ENCODE data around the gene GALC.

GALC gene

GRCh38 chr14:88037325-88037724 is 44.3 kb upstream of the GALC start:
- Histone ChIP-seq H3K79me2 (ENCODE audit: insufficient read depth, low read length) (no peaks in the 10 kb centered on the region), H3K36me3 (ENCODE audit: low read length) (no peaks in the 10 kb centered on the region), H3K9ac (ENCODE audit: low read length) (no peak overlapping the region), H3K9me2 (replicated peaks; ENCODE audit: insufficient read depth, low read length) (no peaks in the 10 kb centered on the region), H3K4me2 (ENCODE audit: low read depth, low read length, poor library complexity, severe bottlenecking) (no peak overlapping the region), H3K9me3 (ENCODE audit: insufficient read depth, low read length) (no peaks in the 10 kb centered on the region), H3K27me3 (ENCODE audit: low read length) (no peaks in the 10 kb centered on the region), H3F3A (ENCODE audit: insufficient read depth) (no peaks in the 10 kb centered on the region), H4K20me1 (ENCODE audit: low read depth, low read length) (no peaks in the 10 kb centered on the region), H3K27ac (ENCODE audit: low read depth, low read length) (no peak overlapping the region), H3K4me3 (ENCODE audit: insufficient read depth, low read length, poor library complexity, severe bottlenecking) (no peak overlapping the region), H2AFZ (ENCODE audit: low read depth, low read length, severe bottlenecking) (no peak overlapping the region)
- TF ChIP-seq EZH2phosphoT487 (conservative IDR thresholded peaks at IDR 0.05; ENCODE audit: low read length) (no peak), CTCF (IDR thresholded peaks at IDR 0.05; ENCODE audit: insufficient read depth, low read length, poor library complexity, severe bottlenecking) (no peak)

- no peak overlapping the region for H3K27ac ChIP-seq (ENCODE audit: low read depth, low read length)
- H2AFZ ChIP-seq (ENCODE audit: low read depth, low read length, severe bottlenecking), result no peak overlapping the region
- no peaks in the 10 kb centered on the region for H3K36me3 ChIP-seq (ENCODE audit: low read length)
- H3K27me3 ChIP-seq (ENCODE audit: low read length), result no peaks in the 10 kb centered on the region
- H3K9me3 ChIP-seq (ENCODE audit: insufficient read depth, low read length), result no peaks in the 10 kb centered on the region
- H4K20me1 ChIP-seq (ENCODE audit: low read depth, low read length), result no peaks in the 10 kb centered on the region
- no peak for TF ChIP-seq EZH2phosphoT487 (conservative IDR thresholded peaks at IDR 0.05; ENCODE audit: low read length)
- no peak for TF ChIP-seq CTCF (IDR thresholded peaks at IDR 0.05; ENCODE audit: insufficient read depth, low read length, poor library complexity, severe bottlenecking)
- H3F3A ChIP-seq (ENCODE audit: insufficient read depth), result no peaks in the 10 kb centered on the region
- H3K4me3 ChIP-seq (ENCODE audit: insufficient read depth, low read length, poor library complexity, severe bottlenecking), result no peak overlapping the region
- no peaks in the 10 kb centered on the region for H3K9me2 ChIP-seq (replicated peaks; ENCODE audit: insufficient read depth, low read length)
- no peaks in the 10 kb centered on the region for H3K79me2 ChIP-seq (ENCODE audit: insufficient read depth, low read length)
- H3K9ac ChIP-seq (ENCODE audit: low read length), result no peak overlapping the region
- H3K4me2 ChIP-seq (ENCODE audit: low read depth, low read length, poor library complexity, severe bottlenecking), result no peak overlapping the region
Observed at GRCh38 chr14:88036422-88036821, 43.4 kb upstream of the GALC start.

- no peaks in the 10 kb centered on the region for H4K20me1 ChIP-seq (ENCODE audit: low read depth, low read length)
- H3K79me2 ChIP-seq (ENCODE audit: insufficient read depth, low read length), result no peaks in the 10 kb centered on the region
- H3F3A ChIP-seq (ENCODE audit: insufficient read depth), result no peaks in the 10 kb centered on the region
- H3K27me3 ChIP-seq (ENCODE audit: low read length), result no peaks in the 10 kb centered on the region
- no peak overlapping the region for H3K27ac ChIP-seq (ENCODE audit: low read depth, low read length)
- no peak overlapping the region for H3K4me3 ChIP-seq (ENCODE audit: insufficient read depth, low read length, poor library complexity, severe bottlenecking)
- no peak for TF ChIP-seq CTCF (IDR thresholded peaks at IDR 0.05; ENCODE audit: insufficient read depth, low read length, poor library complexity, severe bottlenecking)
- no peak for TF ChIP-seq EZH2phosphoT487 (conservative IDR thresholded peaks at IDR 0.05; ENCODE audit: low read length)
- H3K4me2 ChIP-seq (ENCODE audit: low read depth, low read length, poor library complexity, severe bottlenecking), result no peak overlapping the region
- no peaks in the 10 kb centered on the region for H3K9me2 ChIP-seq (replicated peaks; ENCODE audit: insufficient read depth, low read length)
- no peak overlapping the region for H3K9ac ChIP-seq (ENCODE audit: low read length)
- no peak overlapping the region for H2AFZ ChIP-seq (ENCODE audit: low read depth, low read length, severe bottlenecking)
- no peaks in the 10 kb centered on the region for H3K9me3 ChIP-seq (ENCODE audit: insufficient read depth, low read length)
- H3K36me3 ChIP-seq (ENCODE audit: low read length), result no peaks in the 10 kb centered on the region
Observed at GRCh38 chr14:88034076-88034475, 41.1 kb upstream of the GALC start.
